Thymus (tissue), 11 donors: ENCODE measurements around the gene CRTC3. TPM values are rescaled to one million over a fixed set of nuclear protein-coding genes. Genes with fewer than 3 reads are reported as not detected.
A peak's percentile ranks its signal among the peaks of the same experiment; 100 is the strongest.
"Not testable (repeated sequence)": the region's sequence is repeated elsewhere in the genome, so short reads cannot be mapped to it uniquely, and the experiment has no call there.

ENCODE experiments used
- DNase-seq, 9 donors: peaks; one replicate each; pipeline ENCODE4 v3.0.0-alpha.2; 2013; ENCODE audit warnings: low spot score in 9 of 9, low read depth in 6 of 9, missing footprints in 1 of 9
- H3K27ac ChIP-seq, 2 donors: one replicate each; pipeline ENCODE4 v1.5.1; 2013; ENCODE audit warnings: control low read depth in 1 of 2, low read depth in 1 of 2, low read length in 1 of 2, mild to moderate bottlenecking in 1 of 2, moderate library complexity in 1 of 2
- H3K27me3 ChIP-seq, 2 donors: one replicate each; pipeline ENCODE4 v1.5.1; 2013; ENCODE audit warnings: low read length in 1 of 2; ENCODE audit not compliant: control insufficient read depth in 2 of 2, insufficient read depth in 1 of 2
- H3K36me3 ChIP-seq, 2 donors: one replicate each; pipeline ENCODE4 v1.5.1; 2013; ENCODE audit warnings: low read length in 1 of 2, mild to moderate bottlenecking in 1 of 2, moderate library complexity in 1 of 2; ENCODE audit not compliant: control insufficient read depth in 2 of 2, insufficient read depth in 2 of 2
- H3K4me1 ChIP-seq, 2 donors: one replicate each; pipeline ENCODE4 v1.5.1; 2013; ENCODE audit warnings: low read length in 2 of 2; ENCODE audit not compliant: control insufficient read depth in 2 of 2, insufficient read depth in 2 of 2
- H3K4me3 ChIP-seq, 2 donors: one replicate each; pipeline ENCODE4 v1.5.1; 2013; ENCODE audit warnings: low read length in 2 of 2, control low read depth in 1 of 2, mild to moderate bottlenecking in 1 of 2
- H3K9me3 ChIP-seq, 2 donors: one replicate each; pipeline ENCODE4 v1.5.1; 2013; ENCODE audit warnings: low read length in 1 of 2, mild to moderate bottlenecking in 1 of 2; ENCODE audit not compliant: control insufficient read depth in 2 of 2, insufficient read depth in 1 of 2
- WGBS: extraction: QIAGEN DNeasy Blood & Tissue Kit; methylation state at CpG from one replicate; pipeline ENCODE4 v1.1.7; 2013; 5-methylcytosine and 5-hydroxymethylcytosine counted together
- polyA plus RNA-seq: library from polyadenylated mRNA; stranded (reverse); fragments of 200-250 nt; gene quantifications from one replicate; pipeline ENCODE4 v1.2.3, GENCODE V29; 2013
- total RNA-seq: library from RNA; stranded (reverse); fragments of 120-200 nt; gene quantifications from one replicate; pipeline ENCODE4 v1.2.4, GENCODE V29; 2013
- donor health status: healthy.

CRTC3 gene
- total and polyA plus RNA-seq, 2 donors: 5.8 to 17.9 TPM

DNA sequence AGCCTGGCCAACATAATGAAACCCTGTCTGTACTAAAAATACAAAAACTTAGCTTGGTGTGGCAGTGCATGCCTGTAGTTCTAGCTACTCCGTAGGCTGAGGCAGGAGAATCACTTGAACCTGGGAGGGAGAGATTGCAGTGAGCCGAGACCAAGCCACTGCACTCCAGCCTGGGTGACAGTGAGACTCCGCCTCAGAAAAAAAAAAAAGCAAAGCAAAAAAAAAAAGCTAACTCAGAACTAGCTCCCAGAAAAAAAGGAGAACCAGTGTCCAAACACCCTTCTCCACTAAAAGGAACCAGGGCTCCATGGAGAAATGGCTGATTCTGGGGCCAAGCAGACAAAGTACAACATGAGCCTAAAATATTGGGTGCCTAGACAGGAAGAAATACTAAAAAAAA, 16.7 kb upstream of the CRTC3 start:
- WGBS: 94% methylated on average over 3 of the region's 3 CpGs
- Histone ChIP-seq H3K36me3 (no peaks in the 10 kb centered on the region), H3K4me3 (no peak overlapping the region), H3K9me3 (no peaks in the 10 kb centered on the region), H3K27me3 (no peaks in the 10 kb centered on the region), H3K27ac (no peak overlapping the region), H3K4me1 (no peaks in the 10 kb centered on the region)
- no peak for DNase-seq

DNA sequence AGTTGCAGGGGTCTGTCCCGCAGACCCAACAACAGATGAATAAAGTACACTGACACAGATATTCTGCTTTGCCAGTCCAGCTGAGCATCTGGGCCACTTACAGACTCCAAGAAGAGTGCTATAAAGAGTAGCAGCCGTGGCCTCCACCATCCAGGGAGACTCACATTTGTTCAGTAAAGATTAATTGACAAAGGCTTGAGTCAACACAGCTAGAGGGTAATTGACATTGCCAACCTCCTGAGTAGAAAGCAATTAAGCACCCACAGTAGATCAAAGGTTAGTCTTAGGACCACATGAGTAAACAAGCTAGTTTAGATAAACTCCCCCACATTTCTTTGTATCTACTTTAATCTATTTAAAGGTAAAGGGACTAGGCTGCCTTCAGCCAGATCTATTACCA, 16.3 kb upstream of the CRTC3 start:
- H3K4me1 ChIP-seq: no peaks in the 10 kb centered on the region
- H3K9me3 ChIP-seq: no peaks in the 10 kb centered on the region
- no peak overlapping the region for H3K4me3 ChIP-seq
- 97% methylated on average over 2 of the region's 2 CpGs for WGBS
- H3K27me3 ChIP-seq: no peaks in the 10 kb centered on the region
- no peak for DNase-seq
- no peaks in the 10 kb centered on the region for H3K36me3 ChIP-seq
- no peak overlapping the region for H3K27ac ChIP-seq

DNA sequence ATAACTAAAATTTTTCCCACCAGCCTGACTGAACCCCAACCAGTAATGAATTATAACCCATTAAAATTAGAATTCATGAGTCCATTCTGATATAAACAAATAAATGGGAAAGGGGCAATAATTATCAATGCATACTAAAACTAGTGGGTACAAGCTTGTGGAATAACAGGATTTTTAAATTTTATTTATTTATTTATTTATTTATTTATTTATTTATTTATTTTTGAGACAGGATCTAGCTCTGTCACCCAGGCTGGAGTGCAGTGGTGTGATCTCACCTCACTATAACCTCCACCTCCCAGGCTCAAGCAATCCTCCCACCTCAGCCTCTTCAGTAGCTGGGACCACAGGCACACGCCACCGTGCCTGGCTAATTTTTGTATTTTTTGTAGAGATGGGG, 15.8 kb upstream of the CRTC3 start:
- H3K4me3 ChIP-seq, DNase-seq, H3K36me3 ChIP-seq, H3K27ac ChIP-seq, H3K4me1 ChIP-seq, H3K9me3 ChIP-seq, H3K27me3 ChIP-seq: not testable (repeated sequence)
- WGBS: 98% methylated on average over 2 of the region's 2 CpGs

DNA sequence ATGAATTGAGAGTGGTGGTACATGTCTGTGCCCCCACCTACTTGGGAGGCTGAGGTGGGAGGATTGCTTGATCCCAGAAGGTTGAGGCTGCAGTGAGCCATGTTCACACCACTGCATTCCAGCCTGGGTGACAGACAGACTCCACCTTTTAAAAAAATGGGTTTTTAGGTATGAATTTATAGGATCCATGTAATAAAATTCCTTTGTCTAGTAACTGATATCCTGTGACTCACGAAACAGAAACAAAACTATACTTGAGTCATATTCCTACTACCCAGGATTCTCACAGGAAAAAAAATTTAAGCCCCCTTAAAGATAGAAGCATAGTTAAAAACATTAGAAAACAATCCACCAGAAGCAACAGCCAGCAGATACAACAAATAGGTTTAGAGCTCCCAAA, 10.0 kb upstream of the CRTC3 start:
- Histone ChIP-seq H3K27me3 (no peaks in the 10 kb centered on the region), H3K4me1 (no peaks in the 10 kb centered on the region), H3K4me3 (no peak overlapping the region), H3K36me3 (no peaks in the 10 kb centered on the region), H3K27ac (no peak overlapping the region), H3K9me3 (no peaks in the 10 kb centered on the region)
- 91% methylated on average over 1 of the region's 1 CpG for WGBS
- DNase-seq: no peak

DNA sequence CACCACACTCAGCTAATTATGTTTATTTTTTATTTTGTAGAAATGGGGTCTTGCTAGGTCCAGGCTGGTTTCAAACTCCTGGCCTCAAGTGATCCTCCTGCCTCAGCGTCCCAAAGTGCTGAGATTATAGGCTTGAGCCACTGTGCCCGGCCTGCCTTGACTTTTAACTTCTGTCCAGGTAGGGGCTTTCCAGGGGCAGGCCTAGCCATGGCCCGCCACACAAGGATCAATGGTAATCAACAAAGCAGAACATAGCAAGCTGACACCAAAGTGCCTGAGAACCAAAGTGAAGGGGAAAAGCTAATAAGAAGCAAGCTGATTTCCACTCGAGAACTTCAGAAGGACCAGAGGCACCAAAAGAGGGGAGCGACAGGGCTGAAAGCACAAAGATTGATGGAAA, 9.4 kb upstream of the CRTC3 start:
- no peaks in the 10 kb centered on the region for H3K36me3 ChIP-seq
- no peaks in the 10 kb centered on the region for H3K9me3 ChIP-seq
- no peak overlapping the region for H3K27ac ChIP-seq
- H3K4me3 ChIP-seq: no peak overlapping the region
- DNase-seq: no peak
- H3K4me1 ChIP-seq: no peaks in the 10 kb centered on the region
- H3K27me3 ChIP-seq: no peaks in the 10 kb centered on the region
- WGBS: 92% methylated on average over 5 of the region's 5 CpGs

DNA sequence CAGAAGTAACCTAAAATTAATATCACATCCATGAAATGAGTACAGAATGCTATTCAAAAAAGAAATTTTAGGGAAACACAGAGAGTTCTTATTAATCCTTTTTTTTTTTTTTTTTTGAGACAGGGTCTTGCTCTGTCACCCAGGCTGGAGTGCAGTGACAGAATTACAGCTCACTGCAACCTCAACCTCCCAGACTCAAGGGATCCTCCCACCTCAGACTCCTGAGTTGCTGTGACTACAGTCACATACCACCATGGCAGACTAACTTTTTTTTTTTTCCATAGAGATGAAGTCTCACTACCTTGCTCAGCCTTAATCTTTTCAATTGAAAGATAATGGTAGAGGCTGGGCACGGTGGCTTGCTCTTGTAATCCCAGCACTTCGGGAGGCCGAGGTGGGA, 6.3 kb upstream of the CRTC3 start:
- H3K27ac ChIP-seq: no peak overlapping the region
- H3K36me3 ChIP-seq: no peaks in the 10 kb centered on the region
- H3K4me3 ChIP-seq: no peak overlapping the region
- no peak for DNase-seq
- 99% methylated on average over 3 of the region's 3 CpGs for WGBS
- H3K27me3 ChIP-seq: no peaks in the 10 kb centered on the region
- H3K9me3 ChIP-seq: no peaks in the 10 kb centered on the region
- H3K4me1 ChIP-seq: no peaks in the 10 kb centered on the region

DNA sequence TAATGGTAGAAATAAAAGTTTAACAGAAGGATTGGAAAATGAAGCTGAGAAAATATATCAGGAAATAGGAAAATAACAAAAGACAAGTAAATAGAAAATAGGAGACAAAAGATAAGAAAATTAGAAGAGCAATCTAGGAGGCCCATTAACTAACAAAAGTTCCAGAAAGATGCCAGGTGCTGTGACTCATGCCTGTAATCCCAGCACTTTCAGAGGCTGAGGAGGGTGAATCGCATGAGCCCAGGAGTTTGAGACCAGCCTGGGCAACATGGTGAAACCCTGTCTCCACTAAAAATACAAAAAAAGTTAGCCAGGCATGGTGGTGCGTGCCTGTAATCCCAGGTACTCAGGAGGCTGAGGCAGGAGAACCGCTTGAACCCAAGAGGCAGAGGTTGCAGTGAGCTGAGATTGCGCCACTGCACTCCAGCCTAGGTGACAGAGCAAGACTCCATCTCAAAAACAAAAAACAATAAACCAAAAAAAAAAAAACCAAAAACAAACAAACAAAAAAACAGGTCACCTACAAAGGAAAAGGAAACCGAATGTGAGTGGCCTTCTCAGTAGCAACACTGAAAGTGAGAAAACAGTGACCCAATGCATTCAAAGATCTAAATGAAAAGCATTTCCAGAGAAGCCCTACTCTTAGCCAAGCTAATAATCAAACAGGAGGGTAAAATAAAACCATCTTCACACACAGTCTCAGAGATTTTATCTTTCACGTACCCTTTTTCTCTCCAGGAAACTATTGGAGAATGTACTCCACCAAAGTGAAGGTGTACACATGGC, 5.5 kb upstream of the CRTC3 start:
- 94% methylated on average over 6 of the region's 6 CpGs for WGBS
- not testable (repeated sequence) for H3K36me3 ChIP-seq, DNase-seq

DNA sequence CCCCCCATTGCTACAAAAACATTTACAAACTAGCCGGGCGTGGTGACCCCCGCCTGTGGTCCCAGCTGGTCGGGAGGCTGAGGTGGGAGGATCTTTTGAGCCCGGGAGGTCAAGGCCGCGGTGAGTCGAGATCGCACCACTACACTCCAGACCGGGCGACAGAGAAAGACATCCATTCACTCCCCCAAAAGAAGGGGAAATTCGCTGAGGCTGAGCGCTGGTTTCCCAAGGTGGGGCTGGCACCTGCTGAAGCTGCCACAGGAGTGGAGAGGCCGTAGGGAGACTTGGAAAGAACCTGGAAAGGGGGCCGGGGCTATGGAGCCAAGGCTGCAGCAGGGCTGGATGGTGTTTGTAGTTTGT, 732 bp upstream of the CRTC3 start:
- no peak for DNase-seq

More for the DNA sequence above, 5.5 kb upstream of the CRTC3 start:
- H3K27ac ChIP-seq, H3K27me3 ChIP-seq, H3K9me3 ChIP-seq, H3K4me1 ChIP-seq, H3K4me3 ChIP-seq: not testable (repeated sequence)

DNA sequence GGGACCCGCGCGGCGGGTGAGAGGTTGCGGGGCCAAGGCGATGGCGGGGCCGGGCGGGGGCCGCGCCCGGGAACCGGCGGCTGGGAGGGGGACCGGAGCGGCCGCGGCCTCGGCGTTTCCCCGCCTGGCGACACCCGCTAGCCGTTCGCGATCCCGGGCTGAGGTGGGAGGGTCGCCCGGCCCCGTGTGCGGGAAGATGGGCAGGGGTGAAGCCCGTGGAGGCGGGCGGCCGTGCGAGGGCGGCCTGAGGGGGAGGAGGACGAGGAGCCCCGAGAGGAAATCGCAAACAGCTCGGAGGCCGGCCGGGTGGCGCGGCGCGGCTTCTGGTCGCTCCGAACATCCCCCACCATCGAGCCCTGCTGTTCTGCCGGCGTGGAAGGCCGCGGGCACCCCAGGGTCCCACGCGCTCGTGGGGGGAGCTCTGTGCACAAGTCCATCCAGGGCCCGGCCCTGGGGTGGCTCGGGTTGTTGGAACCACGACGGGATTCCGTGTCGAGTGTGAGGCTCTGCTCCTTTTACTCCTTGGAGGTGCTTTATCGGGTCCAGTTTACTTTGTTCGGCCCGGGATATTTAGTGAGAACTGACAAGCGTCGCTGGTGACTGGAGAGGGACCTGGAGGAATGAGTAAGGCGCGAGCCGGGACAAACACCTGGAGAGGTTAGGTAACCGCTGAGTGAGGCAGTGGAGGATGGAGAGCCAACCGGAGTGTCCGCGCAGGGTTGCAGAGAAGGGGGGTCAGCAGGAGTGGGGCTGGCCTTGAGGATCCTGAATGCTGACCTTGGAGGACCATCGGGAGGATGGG, 728 bp downstream of the CRTC3 start:
- Histone ChIP-seq H3K4me3 (peak overlapping the region; percentile 87 to 90), H3K9me3 (no peaks in the 10 kb centered on the region), H3K27ac (peak overlapping the region; percentile 2 to 91), H3K36me3 (no peaks in the 10 kb centered on the region), H3K27me3 (no peaks in the 10 kb centered on the region), H3K4me1 (peaks cover 5 to 19% of the 10 kb centered on the region in 2 donors)
- DNase-seq: peak in 5 of 9 donors; percentile 35 to 71 (median 41)
- 1% methylated on average over 76 of the region's 76 CpGs for WGBS

More for the DNA sequence above, 732 bp upstream of the CRTC3 start:
- H3K27me3 ChIP-seq: no peaks in the 10 kb centered on the region
- peak overlapping the region in 1 of 2 donors; percentile 54 for H3K4me3 ChIP-seq
- no peaks in the 10 kb centered on the region for H3K9me3 ChIP-seq
- no peak overlapping the region for H3K27ac ChIP-seq
- peaks cover 5 to 19% of the 10 kb centered on the region in 2 donors for H3K4me1 ChIP-seq
- no peaks in the 10 kb centered on the region for H3K36me3 ChIP-seq
- WGBS: 96% methylated on average over 15 of the region's 15 CpGs
